Suprapubic skin (tissue), 4 donors: Measurements from ENCODE around the gene ORMDL3. TPM values are rescaled to one million over a fixed set of nuclear protein-coding genes. Genes with fewer than 3 reads are reported as not detected.

Experiments
- DNase-seq, 2 donors: peaks; one replicate each; pipeline ENCODE4 v3.0.0-alpha.2; 2019; ENCODE audit warnings: low spot score in 2 of 2
- H3K27ac ChIP-seq: fragments of 200-600 bp; sonication (generic); one replicate; pipeline ENCODE4 v1.5.1; 2019
- H3K27me3 ChIP-seq: fragments of 200-600 bp; sonication (generic); one replicate; pipeline ENCODE4 v1.5.1; 2019
- H3K36me3 ChIP-seq: fragments of 200-600 bp; sonication (generic); one replicate; pipeline ENCODE4 v1.5.1; 2019
- H3K4me1 ChIP-seq: fragments of 200-600 bp; sonication (generic); one replicate; pipeline ENCODE4 v1.5.1; 2019
- H3K4me3 ChIP-seq: fragments of 200-600 bp; sonication (generic); one replicate; pipeline ENCODE4 v1.5.1; 2019; ENCODE audit warnings: mild to moderate bottlenecking
- H3K9me3 ChIP-seq: fragments of 200-600 bp; sonication (generic); one replicate; pipeline ENCODE4 v1.5.1; 2019
- CTCF ChIP-seq, 2 donors: fragments of 200-600 bp in 1 of 2; fragments of 450-650 bp in 1 of 2; sonication (generic) in 1 of 2; IDR thresholded peaks; one replicate each; pipeline ENCODE4 v1.5.1; 2016 to 2019; ENCODE audit warnings: antibody characterized with exemption in 2 of 2, mild to moderate bottlenecking in 1 of 2, moderate library complexity in 1 of 2
- EP300 ChIP-seq: sonication (generic); formaldehyde crosslinking; IDR thresholded peaks from one replicate; pipeline ENCODE4 v1.6.1; 2017; ENCODE audit warnings: antibody characterized with exemption
- POLR2A ChIP-seq, 2 donors: fragments of 450-650 bp; IDR thresholded peaks; one replicate each; pipeline ENCODE4 v1.6.1; 2017; ENCODE audit warnings: antibody characterized with exemption in 2 of 2, mild to moderate bottlenecking in 2 of 2, moderate library complexity in 2 of 2
- POLR2AphosphoS5 ChIP-seq, 3 donors: sonication (generic); formaldehyde crosslinking; IDR thresholded peaks; one replicate each; pipeline ENCODE4 v1.6.1; 2017; ENCODE audit warnings: antibody characterized with exemption in 3 of 3
- WGBS: methylation state at CpG from one replicate; pipeline ENCODE4 v1.1.5; 2018; 5-methylcytosine and 5-hydroxymethylcytosine counted together
- total RNA-seq, 4 donors: library from RNA; depleted of rRNA; stranded (reverse); fragments of >200 nt; gene quantifications; one replicate each; pipeline ENCODE4 v1.1.0, GENCODE V29; 2016

Gene ORMDL3, protein sequence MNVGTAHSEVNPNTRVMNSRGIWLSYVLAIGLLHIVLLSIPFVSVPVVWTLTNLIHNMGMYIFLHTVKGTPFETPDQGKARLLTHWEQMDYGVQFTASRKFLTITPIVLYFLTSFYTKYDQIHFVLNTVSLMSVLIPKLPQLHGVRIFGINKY
- 10 to 100 TPM; 57.7 to 91.3 (median 77.9) TPM for total RNA-seq

DNA sequence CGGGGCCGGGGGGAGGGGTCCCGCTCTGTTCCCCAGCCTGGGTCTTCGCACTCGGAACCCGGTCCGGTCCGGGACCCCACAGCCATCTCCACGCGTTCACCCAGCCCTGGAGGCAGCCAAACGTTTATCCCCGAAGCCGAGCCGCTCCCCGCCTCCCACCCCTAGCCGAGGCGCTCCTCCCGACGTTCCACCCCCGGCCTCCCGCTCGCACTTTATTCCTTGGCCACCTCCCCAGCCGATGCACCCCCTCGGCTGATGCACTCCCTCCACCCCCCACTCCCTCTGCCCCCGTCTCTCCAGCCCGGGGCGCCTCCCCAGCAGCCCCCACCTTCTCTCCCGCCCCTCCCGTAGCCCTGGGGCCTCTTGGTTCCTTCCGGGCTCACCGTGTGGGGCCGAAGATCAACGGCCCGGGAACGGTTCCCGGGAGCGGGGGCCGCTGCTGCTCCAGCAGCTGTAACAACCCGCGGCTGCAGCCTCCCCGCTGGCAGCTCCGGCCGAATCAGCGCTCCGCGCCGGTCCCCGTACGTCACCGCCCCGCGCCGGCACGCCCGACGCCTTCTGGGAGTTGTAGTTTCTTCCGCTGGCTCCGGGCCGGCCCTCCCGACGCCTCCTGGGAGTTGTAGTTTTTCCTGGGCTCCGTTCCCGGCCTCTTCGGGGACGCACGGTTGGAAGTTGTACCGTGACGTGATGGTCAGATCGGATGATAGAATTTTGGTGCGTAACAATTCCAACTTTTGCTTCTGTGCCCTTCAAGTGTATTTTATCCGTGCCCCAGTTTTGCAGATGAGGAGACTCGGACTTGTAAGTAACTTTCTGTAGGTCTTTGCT is at the start of gene ORMDL3, which contains the start of gene LRRC3C:
Gene ORMDL3, minus strand, starts transcription at position 501 of the 828 bp plus-strand sequence. CDS start 3,398 bp downstream, outside the sequence.
Gene LRRC3C, plus strand, starts transcription at position 632 of the 828 bp plus-strand sequence. CDS start 13,792 bp downstream, outside the sequence.
- peak within 1 kb of the TSS; percentile 90 for H3K27ac ChIP-seq
- TF ChIP-seq POLR2AphosphoS5 (IDR thresholded peaks at IDR 0.05) (peak in 2 of 3 donors; percentile 66 to 78), EP300 (no peak), POLR2A (IDR thresholded peaks at IDR 0.05) (peak in 1 of 2 donors; percentile 18)
- H3K36me3 ChIP-seq = peaks cover 18% of the 10 kb centered on the region
- peak within 1 kb of the TSS; percentile 95 for H3K4me3 ChIP-seq
- H3K9me3 ChIP-seq = no peaks in the 10 kb centered on the region
- H3K27me3 ChIP-seq = no peaks in the 10 kb centered on the region
- H3K4me1 ChIP-seq = peaks cover 54% of the 10 kb centered on the region
- WGBS = 0% methylated on average over 23 of the region's 72 CpGs
- DNase-seq = peak; percentile 95 to 96

- no peak for DNase-seq
- H3K9me3 ChIP-seq = no peaks in the 10 kb centered on the region
- TF ChIP-seq POLR2AphosphoS5 (IDR thresholded peaks at IDR 0.05) (no peak), POLR2A (IDR thresholded peaks at IDR 0.05) (no peak), EP300 (no peak), CTCF (IDR thresholded peaks at IDR 0.05) (no peak)
- H3K27ac ChIP-seq = no peak overlapping the region
- peaks cover 12% of the 10 kb centered on the region for H3K4me1 ChIP-seq
- no peaks in the 10 kb centered on the region for H3K36me3 ChIP-seq
- H3K27me3 ChIP-seq = no peaks in the 10 kb centered on the region
- WGBS = 72% methylated on average over 4 of the region's 4 CpGs
- H3K4me3 ChIP-seq = no peak overlapping the region
These were observed 48.4 kb upstream of the ORMDL3 start for GRCh38 chr17:39975801-39976200.

DNA sequence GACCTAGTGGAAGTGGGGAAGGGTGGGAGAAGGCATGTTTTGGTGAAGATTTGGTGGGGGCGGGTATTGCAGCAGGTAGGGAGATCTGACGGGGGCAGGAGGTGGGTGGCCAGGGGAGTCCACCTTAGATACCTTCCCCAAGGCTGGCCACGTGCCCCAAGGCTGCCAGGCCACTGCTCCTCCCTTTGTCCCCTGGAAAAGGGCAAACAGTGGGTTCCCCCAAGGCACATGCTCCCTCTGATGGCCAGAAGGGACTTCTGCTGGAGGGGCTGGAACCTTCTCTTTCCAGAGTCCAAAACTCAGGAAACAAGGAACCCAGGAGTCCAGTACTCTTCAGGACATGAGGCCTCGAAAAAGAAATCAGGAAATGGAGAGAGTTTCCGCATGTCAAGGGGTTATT is 47.0 kb upstream of the ORMDL3 start:
- Histone ChIP-seq H3K4me3 (no peak overlapping the region), H3K27me3 (no peaks in the 10 kb centered on the region), H3K9me3 (no peaks in the 10 kb centered on the region), H3K27ac (no peak overlapping the region), H3K36me3 (no peaks in the 10 kb centered on the region), H3K4me1 (peaks cover 5% of the 10 kb centered on the region)
- TF ChIP-seq CTCF (IDR thresholded peaks at IDR 0.05) = no peak
- no peak for TF ChIP-seq POLR2AphosphoS5 (IDR thresholded peaks at IDR 0.05)
- TF ChIP-seq POLR2A (IDR thresholded peaks at IDR 0.05) = no peak
- TF ChIP-seq EP300 = no peak
- DNase-seq = no peak
- WGBS = 75% methylated on average over 5 of the region's 5 CpGs

DNA sequence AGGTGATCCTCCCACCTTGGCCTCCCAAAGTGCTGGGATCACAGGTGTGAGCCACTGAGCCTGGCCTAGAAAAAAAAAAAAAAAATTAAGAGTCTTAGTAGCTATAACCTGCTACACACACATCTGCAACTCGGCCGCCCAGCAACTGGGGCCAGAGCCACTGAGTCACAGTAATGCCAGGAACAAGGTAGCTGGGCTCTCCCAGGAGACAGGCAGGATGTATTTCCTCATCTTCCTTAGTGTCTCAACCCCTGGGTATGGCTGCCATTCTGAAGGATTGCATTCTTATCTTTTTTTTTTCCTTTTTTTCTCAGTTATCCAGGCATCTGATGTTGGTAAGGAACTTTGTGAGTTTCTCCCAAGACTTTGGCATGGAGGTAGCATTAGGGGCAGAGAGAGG is 46.1 kb upstream of the ORMDL3 start:
- no peaks in the 10 kb centered on the region for H3K9me3 ChIP-seq
- TF ChIP-seq POLR2A (IDR thresholded peaks at IDR 0.05) (no peak), POLR2AphosphoS5 (IDR thresholded peaks at IDR 0.05) (no peak), EP300 (no peak)
- H3K36me3 ChIP-seq = no peaks in the 10 kb centered on the region
- WGBS = 93% methylated on average over 2 of the region's 2 CpGs
- no peak overlapping the region for H3K4me3 ChIP-seq
- H3K27ac ChIP-seq = no peak overlapping the region
- H3K4me1 ChIP-seq = no peaks in the 10 kb centered on the region
- DNase-seq = no peak
- no peaks in the 10 kb centered on the region for H3K27me3 ChIP-seq

DNA sequence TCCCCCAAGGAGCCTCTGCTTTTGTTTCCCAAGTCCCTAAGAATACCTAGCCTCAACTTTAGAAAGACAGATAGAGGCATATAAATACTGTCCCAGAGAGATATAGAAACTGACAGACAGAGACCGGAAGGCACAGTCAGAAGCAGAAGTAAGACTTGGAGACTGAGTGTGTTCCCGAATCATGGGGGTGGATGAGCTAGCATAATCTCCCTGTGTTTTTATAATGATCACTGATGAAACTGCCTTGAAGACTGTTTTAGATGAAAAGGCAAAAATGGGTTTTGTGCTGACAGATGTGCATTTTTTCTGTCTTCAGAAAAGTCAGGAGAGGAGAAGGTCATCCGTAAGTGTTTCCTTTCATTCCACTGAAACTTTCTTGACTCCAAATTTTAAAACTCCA is 44.9 kb upstream of the ORMDL3 start:
- no peaks in the 10 kb centered on the region for H3K9me3 ChIP-seq
- no peaks in the 10 kb centered on the region for H3K27me3 ChIP-seq
- TF ChIP-seq EP300 = no peak
- no peak for TF ChIP-seq POLR2A (IDR thresholded peaks at IDR 0.05)
- no peak for TF ChIP-seq POLR2AphosphoS5 (IDR thresholded peaks at IDR 0.05)
- TF ChIP-seq CTCF (IDR thresholded peaks at IDR 0.05) = no peak
- H3K36me3 ChIP-seq = no peaks in the 10 kb centered on the region
- H3K4me3 ChIP-seq = no peak overlapping the region
- H3K27ac ChIP-seq = no peak overlapping the region
- DNase-seq = no peak
- H3K4me1 ChIP-seq = no peaks in the 10 kb centered on the region
- 32% methylated on average over 3 of the region's 3 CpGs for WGBS

DNA sequence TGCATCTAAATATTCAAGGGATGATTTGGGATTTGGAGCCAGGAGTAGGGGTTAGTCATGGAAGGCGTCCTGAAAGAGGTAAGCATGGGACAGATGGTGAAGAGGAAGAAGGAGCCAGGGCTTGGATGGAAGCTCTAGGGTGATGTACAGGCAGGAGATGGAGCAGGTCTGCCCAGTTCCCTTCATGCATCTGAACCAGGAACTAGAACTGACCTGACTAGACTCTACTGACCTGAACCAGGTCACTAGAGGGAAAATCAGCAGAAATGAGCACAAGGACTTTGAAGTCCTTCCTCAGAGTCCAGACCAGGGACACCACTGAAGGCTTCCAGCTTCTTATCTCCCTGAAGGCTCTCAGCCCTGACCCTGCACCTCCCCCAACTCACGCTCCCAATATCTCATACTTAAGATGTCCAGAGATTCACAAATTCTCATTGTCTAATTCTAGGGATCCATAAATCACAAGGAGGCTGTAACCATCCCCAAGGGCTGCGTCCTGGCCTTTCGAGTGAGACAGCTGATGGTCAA is 43.7 kb upstream of the ORMDL3 start:
- Histone ChIP-seq H3K4me3 (no peak overlapping the region), H3K4me1 (no peaks in the 10 kb centered on the region), H3K27ac (no peak overlapping the region), H3K36me3 (no peaks in the 10 kb centered on the region), H3K9me3 (no peaks in the 10 kb centered on the region), H3K27me3 (no peaks in the 10 kb centered on the region)
- TF ChIP-seq CTCF (IDR thresholded peaks at IDR 0.05) (no peak), EP300 (no peak), POLR2AphosphoS5 (IDR thresholded peaks at IDR 0.05) (no peak), POLR2A (IDR thresholded peaks at IDR 0.05) (no peak)
- 77% methylated on average over 4 of the region's 4 CpGs for WGBS
- no peak for DNase-seq
